ENCODE measurements around the gene DARS1.

DNA sequence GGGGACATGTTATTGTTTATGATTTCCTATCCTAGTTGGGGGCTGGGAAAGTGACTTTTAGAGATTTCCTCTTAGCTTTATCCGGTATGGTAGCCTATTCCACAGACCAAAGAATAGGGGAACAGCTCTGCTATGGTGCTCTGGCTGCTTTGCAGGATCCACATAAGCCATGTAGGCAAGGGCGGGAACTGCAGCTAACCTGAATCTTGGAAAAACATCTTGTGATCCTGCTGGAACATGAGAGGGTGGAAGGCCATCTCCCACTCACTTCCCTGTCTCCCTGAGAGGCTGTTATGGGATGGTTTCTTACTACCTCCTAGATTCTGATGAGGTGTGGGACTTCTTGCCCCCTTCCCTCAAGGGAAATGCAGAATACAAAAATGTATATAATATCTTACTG is 2.0 kb upstream of the DARS1 start:
- no peak for TF ChIP-seq CTCF (IDR thresholded peaks at IDR 0.05 in 8 of 11, conservative IDR thresholded peaks at IDR 0.05 in 3 of 11)
- TF ChIP-seq POLR2A (IDR thresholded peaks at IDR 0.05), result no peak
